A673 (cell line): ENCODE results near the gene SKP1.

ENCODE experiments used
- CTCF ChIP-seq: fragments of 300-800, 200-600 bp; sonication (generic); conservative IDR thresholded peaks from 2 replicates; pipeline ENCODE4 v1.5.1; 2017; ENCODE audit warnings: low read depth, mild to moderate bottlenecking, antibody characterized with exemption, low read length, moderate library complexity, mixed read lengths
- EZH2 ChIP-seq: fragments of 200-600 bp; sonication (generic); IDR thresholded peaks from 2 replicates; pipeline ENCODE4 v1.6.1; 2017; ENCODE audit warnings: borderline replicate concordance, low read depth, mild to moderate bottlenecking, mixed read lengths, antibody characterized with exemption, low read length; ENCODE audit not compliant: poor library complexity, severe bottlenecking

- TF ChIP-seq CTCF (no peak), EZH2 (no peak)
These were observed 76.3 kb downstream of the SKP1 start for GRCh38 chr5:134100283-134101091.
